HG03565 (cell line): ENCODE data around the gene MROH9.

Source experiments
- ATAC-seq: cut with Tn5 transposase; IDR thresholded peaks from one replicate; pipeline ENCODE4 v1.9.1; 2021; ENCODE audit warnings: mild to moderate bottlenecking, moderate library complexity; ENCODE audit not compliant: unreplicated experiment

The MROH9 gene

GRCh38 chr1:170964506-170964905, 29.2 kb downstream of the MROH9 start:
- no peak for ATAC-seq

- peak; percentile 72 for ATAC-seq
Measured at GRCh38 chr1:170967042-170967910, 31.9 kb downstream of the MROH9 start.

GRCh38 chr1:170970256-170970655, 34.9 kb downstream of the MROH9 start:
- no peak for ATAC-seq

- ATAC-seq, result no peak
Measured at GRCh38 chr1:170978371-170978910, 43.1 kb downstream of the MROH9 start.

GRCh38 chr1:170985406-170985805, 50.1 kb downstream of the MROH9 start:
- ATAC-seq, result no peak

- ATAC-seq, result no peak
Measured at GRCh38 chr1:170986901-170987300, 51.6 kb downstream of the MROH9 start.

GRCh38 chr1:170987424-170987823, 52.1 kb downstream of the MROH9 start:
- no peak for ATAC-seq

- no peak for ATAC-seq
Measured at GRCh38 chr1:170993151-170993550, 57.8 kb downstream of the MROH9 start.

- no peak for ATAC-seq
Measured at GRCh38 chr1:170993717-170994116, 58.4 kb downstream of the MROH9 start.

- no peak for ATAC-seq
Measured at GRCh38 chr1:171014880-171015279, 79.5 kb downstream of the MROH9 start.

GRCh38 chr1:171017426-171017825, 82.1 kb downstream of the MROH9 start:
- no peak for ATAC-seq

- no peak for ATAC-seq
Measured at GRCh38 chr1:171019971-171020370, 84.6 kb downstream of the MROH9 start.

GRCh38 chr1:171032822-171033702, 97.7 kb downstream of the MROH9 start:
- no peak for ATAC-seq

GRCh38 chr1:171037626-171038025, 102.3 kb downstream of the MROH9 start:
- no peak for ATAC-seq

GRCh38 chr1:171038284-171038683, 103.0 kb downstream of the MROH9 start:
- no peak for ATAC-seq

- ATAC-seq, result no peak
Measured at GRCh38 chr1:171048014-171048413, 112.7 kb downstream of the MROH9 start.

GRCh38 chr1:171052977-171053376, 117.6 kb downstream of the MROH9 start:
- no peak for ATAC-seq

GRCh38 chr1:171055966-171056643, 120.8 kb downstream of the MROH9 start:
- no peak for ATAC-seq

- ATAC-seq, result no peak
Measured at GRCh38 chr1:171061425-171062143, 126.2 kb downstream of the MROH9 start.

GRCh38 chr1:171062902-171063301, 127.6 kb downstream of the MROH9 start:
- ATAC-seq, result no peak
